ENCODE data around the gene MAGI3. TPM values are rescaled to one million over a fixed set of nuclear protein-coding genes. Genes with fewer than 3 reads are reported as not detected.

Gene MAGI3
- total RNA-seq, 1 donor from 2014 or later: 6.3 TPM

DNA sequence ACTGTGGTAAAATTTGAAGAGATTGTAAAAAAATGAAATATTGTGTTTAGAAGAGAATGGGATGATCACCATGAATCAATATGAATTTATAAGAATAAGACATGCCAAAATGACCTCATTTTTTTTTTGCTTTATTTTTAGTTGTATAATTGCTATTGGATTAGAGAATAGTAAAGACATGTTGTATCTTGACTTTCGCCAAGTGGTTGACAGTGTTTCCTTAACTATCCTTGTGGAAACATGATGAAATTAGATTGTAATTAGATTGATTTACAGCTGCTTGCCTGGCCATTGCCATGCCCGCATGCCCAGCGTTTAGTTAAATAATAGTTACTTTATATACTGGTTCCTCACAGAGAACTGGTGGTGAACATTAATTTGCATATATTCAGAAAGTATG is 154.9 kb downstream of the MAGI3 start:
- Histone ChIP-seq H3K4me3 (ENCODE audit: low read depth, low read length) (no peak overlapping the region), H3K27me3 (ENCODE audit: control insufficient read depth, insufficient read depth, low read length) (no peaks in the 10 kb centered on the region), H3K36me3 (ENCODE audit: control insufficient read depth, insufficient read depth, low read length) (no peaks in the 10 kb centered on the region)
- FAIRE-seq: no peak
- DNase-seq (ENCODE audit: low read depth): peak; percentile 75
- TF ChIP-seq, protein P1, sequence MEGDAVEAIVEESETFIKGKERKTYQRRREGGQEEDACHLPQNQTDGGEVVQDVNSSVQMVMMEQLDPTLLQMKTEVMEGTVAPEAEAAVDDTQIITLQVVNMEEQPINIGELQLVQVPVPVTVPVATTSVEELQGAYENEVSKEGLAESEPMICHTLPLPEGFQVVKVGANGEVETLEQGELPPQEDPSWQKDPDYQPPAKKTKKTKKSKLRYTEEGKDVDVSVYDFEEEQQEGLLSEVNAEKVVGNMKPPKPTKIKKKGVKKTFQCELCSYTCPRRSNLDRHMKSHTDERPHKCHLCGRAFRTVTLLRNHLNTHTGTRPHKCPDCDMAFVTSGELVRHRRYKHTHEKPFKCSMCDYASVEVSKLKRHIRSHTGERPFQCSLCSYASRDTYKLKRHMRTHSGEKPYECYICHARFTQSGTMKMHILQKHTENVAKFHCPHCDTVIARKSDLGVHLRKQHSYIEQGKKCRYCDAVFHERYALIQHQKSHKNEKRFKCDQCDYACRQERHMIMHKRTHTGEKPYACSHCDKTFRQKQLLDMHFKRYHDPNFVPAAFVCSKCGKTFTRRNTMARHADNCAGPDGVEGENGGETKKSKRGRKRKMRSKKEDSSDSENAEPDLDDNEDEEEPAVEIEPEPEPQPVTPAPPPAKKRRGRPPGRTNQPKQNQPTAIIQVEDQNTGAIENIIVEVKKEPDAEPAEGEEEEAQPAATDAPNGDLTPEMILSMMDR (IDR thresholded peaks at IDR 0.05; ENCODE audit: insufficient read depth, low read length, severe bottlenecking): no peak

- no peaks in the 10 kb centered on the region for H3K27me3 ChIP-seq (ENCODE audit: control insufficient read depth, insufficient read depth, low read length)
- no peaks in the 10 kb centered on the region for H3K36me3 ChIP-seq (ENCODE audit: control insufficient read depth, insufficient read depth, low read length)
- DNase-seq (ENCODE audit: low read depth): no peak
- H3K4me3 ChIP-seq (ENCODE audit: low read depth, low read length): no peak overlapping the region
- FAIRE-seq: no peak
- TF ChIP-seq, protein P1 (IDR thresholded peaks at IDR 0.05; ENCODE audit: insufficient read depth, low read length, severe bottlenecking): no peak
These were observed 155.3 kb downstream of the MAGI3 start for GRCh38 chr1:113545626-113546025.

DNA sequence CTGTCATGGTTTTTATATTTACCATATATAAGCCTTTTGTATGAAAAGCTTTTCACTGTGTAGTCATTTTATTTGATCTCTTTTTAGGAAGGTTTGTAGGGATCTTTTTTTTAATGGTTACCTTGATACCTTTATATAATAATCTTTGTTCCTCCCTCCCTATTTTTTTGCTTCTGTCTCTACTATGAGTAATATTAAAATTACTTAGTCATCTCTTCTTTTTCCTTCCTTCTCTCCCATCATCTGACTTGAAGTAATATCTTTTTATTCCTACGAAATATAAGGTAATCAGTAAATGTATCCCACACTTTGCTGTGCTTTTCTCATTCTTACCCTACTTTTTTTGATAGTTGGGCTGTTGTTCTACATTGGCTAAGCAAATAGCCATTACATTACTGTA is 161.4 kb downstream of the MAGI3 start:
- FAIRE-seq (no peak), DNase-seq (ENCODE audit: low read depth) (peak; percentile 64)
- Histone ChIP-seq H3K4me3 (ENCODE audit: low read depth, low read length) (no peak overlapping the region), H3K36me3 (ENCODE audit: control insufficient read depth, insufficient read depth, low read length) (no peaks in the 10 kb centered on the region), H3K27me3 (ENCODE audit: control insufficient read depth, insufficient read depth, low read length) (no peaks in the 10 kb centered on the region)
- TF ChIP-seq, protein P1 (IDR thresholded peaks at IDR 0.05; ENCODE audit: insufficient read depth, low read length, severe bottlenecking): no peak

GRCh38 chr1:113552244-113552643 is 161.9 kb downstream of the MAGI3 start:
- TF ChIP-seq, protein P1 (IDR thresholded peaks at IDR 0.05; ENCODE audit: insufficient read depth, low read length, severe bottlenecking): no peak
- Histone ChIP-seq H3K36me3 (ENCODE audit: control insufficient read depth, insufficient read depth, low read length) (no peaks in the 10 kb centered on the region), H3K4me3 (ENCODE audit: low read depth, low read length) (no peak overlapping the region), H3K27me3 (ENCODE audit: control insufficient read depth, insufficient read depth, low read length) (no peaks in the 10 kb centered on the region)
- DNase-seq (ENCODE audit: low read depth) (no peak), FAIRE-seq (no peak)

- TF ChIP-seq, protein P1 (IDR thresholded peaks at IDR 0.05; ENCODE audit: insufficient read depth, low read length, severe bottlenecking): no peak
- FAIRE-seq (no peak), DNase-seq (ENCODE audit: low read depth) (no peak)
- Histone ChIP-seq H3K27me3 (ENCODE audit: control insufficient read depth, insufficient read depth, low read length) (no peaks in the 10 kb centered on the region), H3K36me3 (ENCODE audit: control insufficient read depth, insufficient read depth, low read length) (peaks cover 1% of the 10 kb centered on the region), H3K4me3 (ENCODE audit: low read depth, low read length) (no peak overlapping the region)
These were observed 166.9 kb downstream of the MAGI3 start for GRCh38 chr1:113557187-113557586.

- TF ChIP-seq, protein P1 (IDR thresholded peaks at IDR 0.05; ENCODE audit: insufficient read depth, low read length, severe bottlenecking): no peak
- DNase-seq (ENCODE audit: low read depth) (no peak), FAIRE-seq (no peak)
- Histone ChIP-seq H3K36me3 (ENCODE audit: control insufficient read depth, insufficient read depth, low read length) (no peaks in the 10 kb centered on the region), H3K4me3 (ENCODE audit: low read depth, low read length) (no peak overlapping the region), H3K27me3 (ENCODE audit: control insufficient read depth, insufficient read depth, low read length) (no peaks in the 10 kb centered on the region)
These were observed 175.3 kb downstream of the MAGI3 start for GRCh38 chr1:113565621-113566020.

Data from bronchial epithelial cell (primary cell).